Transverse colon (tissue), 4 donors: ENCODE data around the gene IMP4.

ENCODE experiments used
- EP300 ChIP-seq: sonication (generic); formaldehyde crosslinking; IDR thresholded peaks from one replicate; pipeline ENCODE4 v1.6.1; 2017; ENCODE audit warnings: antibody characterized with exemption, low read depth
- POLR2A ChIP-seq: fragments of 450-650 bp; IDR thresholded peaks from one replicate; pipeline ENCODE4 v1.6.1; 2016; ENCODE audit warnings: antibody characterized with exemption, mild to moderate bottlenecking, moderate library complexity
- POLR2AphosphoS5 ChIP-seq, 3 donors: sonication (generic); formaldehyde crosslinking; IDR thresholded peaks; one replicate each; pipeline ENCODE4 v1.6.1; 2016; ENCODE audit warnings: antibody characterized with exemption in 3 of 3
- TF ChIP-seq, protein P1 (sequence below), 5 experiments: fragments of 200-600 bp in 3 of 5; fragments of 450-650 bp in 2 of 5; sonication (generic) in 3 of 5; IDR thresholded peaks; 1 replicate in 2 of 5; 2 replicates in 3 of 5; pipeline ENCODE4 v1.5.1; 2016 to 2017; ENCODE audit warnings: antibody characterized with exemption in 5 of 5, inconsistent platforms in 3 of 5, mild to moderate bottlenecking in 2 of 5, moderate library complexity in 1 of 5

DNA sequence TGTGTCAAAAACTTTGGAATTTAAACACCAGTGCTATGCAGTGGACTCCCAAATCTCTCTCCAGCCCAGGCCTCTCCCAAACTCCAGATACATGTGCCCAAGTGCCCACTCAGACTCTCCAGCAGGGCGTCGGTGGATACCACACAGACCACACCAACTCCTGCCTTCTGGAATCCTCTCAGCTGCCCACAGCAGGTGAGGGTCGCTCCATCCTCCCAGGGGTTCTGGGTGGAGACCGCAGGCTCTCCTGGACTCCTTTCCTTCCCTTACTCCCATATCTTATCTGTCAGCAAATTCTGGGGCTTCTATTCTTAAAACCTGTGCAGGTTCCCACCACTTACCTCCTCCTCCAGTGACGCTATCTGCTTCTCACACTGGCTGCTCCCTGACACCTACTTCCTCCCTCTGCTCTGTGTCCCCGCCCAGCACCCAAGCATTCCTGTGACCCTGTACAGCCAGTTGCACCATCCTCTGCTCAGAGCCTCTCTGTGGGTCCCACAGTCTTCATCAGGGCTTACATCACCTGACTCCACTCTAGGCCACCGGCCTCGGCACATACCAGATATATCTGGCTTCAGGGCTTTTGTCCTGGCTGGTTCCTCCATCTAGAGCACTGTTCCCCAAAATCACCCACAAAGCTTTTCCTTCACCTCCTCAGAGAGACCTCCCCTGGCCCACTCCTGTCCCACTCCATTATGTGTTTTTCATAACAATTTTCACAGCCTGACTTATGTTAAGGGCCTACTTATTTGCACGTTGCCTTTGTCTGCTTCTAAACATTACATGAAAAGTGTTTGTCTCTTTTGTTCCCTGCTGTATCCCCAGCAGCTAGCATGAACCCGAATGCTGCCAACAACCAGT is 2.6 kb upstream of the IMP4 start:
- TF ChIP-seq, protein P1, sequence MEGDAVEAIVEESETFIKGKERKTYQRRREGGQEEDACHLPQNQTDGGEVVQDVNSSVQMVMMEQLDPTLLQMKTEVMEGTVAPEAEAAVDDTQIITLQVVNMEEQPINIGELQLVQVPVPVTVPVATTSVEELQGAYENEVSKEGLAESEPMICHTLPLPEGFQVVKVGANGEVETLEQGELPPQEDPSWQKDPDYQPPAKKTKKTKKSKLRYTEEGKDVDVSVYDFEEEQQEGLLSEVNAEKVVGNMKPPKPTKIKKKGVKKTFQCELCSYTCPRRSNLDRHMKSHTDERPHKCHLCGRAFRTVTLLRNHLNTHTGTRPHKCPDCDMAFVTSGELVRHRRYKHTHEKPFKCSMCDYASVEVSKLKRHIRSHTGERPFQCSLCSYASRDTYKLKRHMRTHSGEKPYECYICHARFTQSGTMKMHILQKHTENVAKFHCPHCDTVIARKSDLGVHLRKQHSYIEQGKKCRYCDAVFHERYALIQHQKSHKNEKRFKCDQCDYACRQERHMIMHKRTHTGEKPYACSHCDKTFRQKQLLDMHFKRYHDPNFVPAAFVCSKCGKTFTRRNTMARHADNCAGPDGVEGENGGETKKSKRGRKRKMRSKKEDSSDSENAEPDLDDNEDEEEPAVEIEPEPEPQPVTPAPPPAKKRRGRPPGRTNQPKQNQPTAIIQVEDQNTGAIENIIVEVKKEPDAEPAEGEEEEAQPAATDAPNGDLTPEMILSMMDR (IDR thresholded peaks at IDR 0.05), result no peak
- TF ChIP-seq POLR2A (no peak), POLR2AphosphoS5 (IDR thresholded peaks at IDR 0.05) (no peak), EP300 (no peak)
